DMS79 treated with DMSO at 0.1 percent for 48 hours (cell line): ENCODE measurements around the gene CHST3.
"Not testable (repeated sequence)": the region's sequence is repeated elsewhere in the genome, so short reads cannot be mapped to it uniquely, and the experiment has no call there.

Source experiments
- DNase-seq: peaks from one replicate; lab custom pipeline; 2025; lab: John Stamatoyannopoulos, UW

Gene CHST3, protein sequence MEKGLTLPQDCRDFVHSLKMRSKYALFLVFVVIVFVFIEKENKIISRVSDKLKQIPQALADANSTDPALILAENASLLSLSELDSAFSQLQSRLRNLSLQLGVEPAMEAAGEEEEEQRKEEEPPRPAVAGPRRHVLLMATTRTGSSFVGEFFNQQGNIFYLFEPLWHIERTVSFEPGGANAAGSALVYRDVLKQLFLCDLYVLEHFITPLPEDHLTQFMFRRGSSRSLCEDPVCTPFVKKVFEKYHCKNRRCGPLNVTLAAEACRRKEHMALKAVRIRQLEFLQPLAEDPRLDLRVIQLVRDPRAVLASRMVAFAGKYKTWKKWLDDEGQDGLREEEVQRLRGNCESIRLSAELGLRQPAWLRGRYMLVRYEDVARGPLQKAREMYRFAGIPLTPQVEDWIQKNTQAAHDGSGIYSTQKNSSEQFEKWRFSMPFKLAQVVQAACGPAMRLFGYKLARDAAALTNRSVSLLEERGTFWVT

DNA sequence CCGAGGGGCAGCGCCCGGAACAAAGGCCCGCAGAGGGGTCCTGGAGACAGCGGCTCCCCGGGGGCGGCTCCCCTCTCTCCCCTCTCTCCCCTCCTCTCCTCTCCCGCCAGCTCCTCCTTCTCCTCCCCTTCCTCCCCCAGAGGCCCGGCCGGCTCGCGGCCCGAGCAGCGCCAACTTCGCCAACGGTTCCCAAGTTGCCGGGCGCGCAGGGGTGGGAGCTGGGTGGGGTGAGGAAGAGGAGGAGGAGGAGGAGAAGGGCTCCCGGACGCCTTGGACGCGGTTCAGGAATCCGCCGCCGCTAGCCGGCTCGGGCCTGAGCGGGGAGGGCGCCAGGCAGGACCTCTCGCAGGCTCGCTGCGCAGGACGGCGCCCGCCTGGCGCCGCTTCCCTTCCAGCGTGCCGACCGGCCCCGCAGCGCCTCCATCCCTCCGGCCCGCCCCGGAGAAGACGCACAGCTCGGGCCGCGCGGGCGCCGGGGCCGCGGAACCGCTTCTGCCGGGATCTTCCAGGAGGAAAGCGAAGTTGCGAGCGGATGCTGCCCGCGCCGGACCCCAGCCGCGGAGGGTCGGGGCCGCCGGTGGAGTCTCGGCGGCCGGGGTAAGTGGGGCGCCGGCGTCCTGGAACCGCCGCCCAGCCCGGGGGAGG, at the start of gene CHST3:
Gene CHST3 (plus strand): TSS at position 298 of the 645 bp plus-strand sequence. CDS start 41,448 bp downstream, outside the sequence.
- no peak for DNase-seq

DNA sequence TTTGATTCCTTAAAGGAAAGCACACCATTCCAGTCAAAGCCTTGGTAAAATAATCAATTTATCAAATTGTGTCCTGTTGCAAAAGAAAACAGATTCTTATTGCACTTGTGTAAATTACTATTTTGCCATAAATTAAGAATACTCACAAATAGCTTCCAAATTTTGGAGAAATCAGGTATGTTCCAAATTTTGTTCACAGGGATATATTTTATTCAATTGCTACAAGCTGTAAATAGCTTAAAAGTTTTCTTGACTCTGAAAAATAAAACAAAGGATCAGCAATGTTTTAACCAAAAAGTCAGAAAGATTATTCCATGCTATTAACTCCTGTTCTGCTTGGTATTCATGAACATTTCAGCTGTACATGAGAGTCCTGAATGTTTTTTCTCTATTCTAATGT, 47.4 kb upstream of the CHST3 start:
- no peak for DNase-seq

DNA sequence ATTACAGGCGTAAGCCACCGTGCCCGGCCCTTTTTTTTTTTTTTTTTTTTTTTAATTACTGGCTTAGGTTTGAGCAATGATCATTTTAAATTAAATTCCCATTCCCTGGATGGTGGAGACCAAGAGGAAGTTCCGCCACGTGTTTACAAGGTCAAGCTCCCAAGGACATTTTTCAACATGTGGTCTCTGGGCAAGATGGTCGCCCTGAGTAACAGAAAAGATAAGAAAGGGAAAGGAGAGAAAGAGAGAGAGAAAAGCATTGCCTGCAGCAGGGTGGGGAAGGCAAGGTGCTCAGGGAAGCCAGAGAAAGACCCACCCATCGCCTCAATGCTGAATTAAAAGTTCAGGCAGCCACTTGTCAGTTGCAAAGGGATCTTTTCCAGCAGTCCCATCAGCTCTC, 45.2 kb upstream of the CHST3 start:
- no peak for DNase-seq

DNA sequence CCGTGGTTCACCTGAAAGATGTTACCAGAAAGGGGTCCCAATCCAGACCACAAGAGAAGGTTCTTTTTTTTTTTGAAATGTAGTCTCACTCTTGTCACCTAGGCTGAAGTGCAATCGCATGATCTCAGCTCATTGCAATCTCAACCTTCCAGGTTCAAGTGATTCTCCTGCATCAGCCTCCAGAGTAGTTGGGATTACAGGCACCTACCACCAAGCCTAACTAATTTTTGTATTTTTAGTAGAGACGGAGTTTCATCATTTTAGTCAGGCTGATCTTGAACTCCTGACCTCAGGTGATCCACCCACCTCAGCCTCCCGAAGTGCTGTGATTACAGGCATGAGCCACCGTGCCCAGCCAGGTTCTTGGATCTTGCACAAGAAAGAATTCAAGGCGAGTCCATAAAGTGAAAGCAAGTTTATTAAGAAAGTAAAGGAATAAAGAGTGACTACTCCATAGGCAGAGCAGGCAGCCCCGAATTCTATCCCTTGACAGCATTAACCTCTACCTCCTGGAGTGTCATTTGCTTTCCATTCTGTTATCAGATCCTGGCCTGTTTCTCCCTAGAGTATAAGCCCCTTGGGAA, 44.1 kb upstream of the CHST3 start:
- DNase-seq: not testable (repeated sequence)

DNA sequence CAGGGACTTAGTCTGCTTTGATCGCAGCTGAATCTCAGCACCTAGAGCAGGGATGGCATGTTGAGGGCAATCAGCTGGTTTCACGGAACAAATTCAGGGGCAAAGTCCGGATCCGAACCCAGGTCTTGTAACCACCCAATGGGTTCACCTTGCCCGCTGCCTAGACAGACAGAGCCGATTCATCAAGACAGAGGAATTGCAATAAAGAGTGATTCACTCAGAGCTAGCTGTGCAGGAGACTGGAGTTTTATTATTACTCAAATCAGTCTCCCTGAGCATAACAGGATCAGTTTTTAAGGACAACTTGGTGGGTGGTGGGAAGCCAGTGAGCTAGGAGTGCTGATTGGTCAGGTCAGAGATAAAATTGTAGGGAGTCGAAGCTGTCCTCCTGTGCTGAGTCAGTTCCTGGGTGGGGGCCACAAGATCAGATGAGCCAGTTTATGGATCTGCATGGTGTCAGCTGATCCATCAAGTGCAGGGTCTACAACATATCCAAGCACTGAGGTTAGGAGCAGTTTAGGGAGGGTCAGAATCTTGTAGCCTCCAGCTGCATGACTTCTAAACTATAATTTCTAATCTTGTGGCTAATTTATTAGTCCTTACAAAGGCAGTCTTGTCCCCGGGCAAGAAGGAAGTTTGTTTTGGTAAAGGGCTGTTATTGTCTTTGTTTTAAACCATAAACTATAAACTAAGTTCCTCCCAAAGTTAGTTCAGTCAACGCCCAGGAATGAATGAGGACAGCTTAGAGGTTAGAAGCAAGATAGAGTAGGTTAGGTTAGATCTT, 43.5 kb upstream of the CHST3 start:
- no peak for DNase-seq

DNA sequence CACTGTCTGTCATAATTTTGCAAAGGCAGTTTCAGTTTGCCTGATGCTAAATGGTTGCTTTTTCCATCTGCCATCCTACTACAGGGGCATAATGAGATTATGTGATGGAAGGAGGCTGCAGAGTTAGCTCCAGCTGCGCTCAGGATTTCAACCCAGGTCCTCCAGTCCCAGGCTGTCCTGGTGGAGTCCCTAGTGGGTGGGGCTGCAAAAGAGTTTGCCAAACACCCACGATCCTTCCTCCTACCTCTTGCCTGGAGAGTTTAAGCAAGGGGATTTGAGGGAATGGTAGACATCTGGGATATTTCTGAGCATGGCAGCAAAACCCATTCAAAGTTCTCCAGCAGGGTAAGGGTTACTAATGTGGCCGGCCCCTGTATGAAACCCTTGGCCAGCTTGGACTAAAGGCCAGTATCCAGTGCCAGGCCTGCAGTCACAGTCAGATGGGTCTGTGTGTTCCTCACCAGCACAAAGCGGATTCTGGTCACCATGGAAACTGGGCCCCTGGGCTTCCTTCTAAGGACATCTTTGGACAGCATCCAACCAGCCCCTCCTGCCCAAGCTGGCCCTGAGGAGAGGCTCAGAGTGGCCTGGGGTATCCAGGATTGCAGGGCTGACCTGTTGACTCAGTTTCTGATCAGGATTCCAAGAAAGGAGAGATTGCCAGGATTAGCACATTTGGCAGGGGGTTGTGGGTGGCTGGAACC, 42.7 kb upstream of the CHST3 start:
- DNase-seq: peak; percentile 48

DNA sequence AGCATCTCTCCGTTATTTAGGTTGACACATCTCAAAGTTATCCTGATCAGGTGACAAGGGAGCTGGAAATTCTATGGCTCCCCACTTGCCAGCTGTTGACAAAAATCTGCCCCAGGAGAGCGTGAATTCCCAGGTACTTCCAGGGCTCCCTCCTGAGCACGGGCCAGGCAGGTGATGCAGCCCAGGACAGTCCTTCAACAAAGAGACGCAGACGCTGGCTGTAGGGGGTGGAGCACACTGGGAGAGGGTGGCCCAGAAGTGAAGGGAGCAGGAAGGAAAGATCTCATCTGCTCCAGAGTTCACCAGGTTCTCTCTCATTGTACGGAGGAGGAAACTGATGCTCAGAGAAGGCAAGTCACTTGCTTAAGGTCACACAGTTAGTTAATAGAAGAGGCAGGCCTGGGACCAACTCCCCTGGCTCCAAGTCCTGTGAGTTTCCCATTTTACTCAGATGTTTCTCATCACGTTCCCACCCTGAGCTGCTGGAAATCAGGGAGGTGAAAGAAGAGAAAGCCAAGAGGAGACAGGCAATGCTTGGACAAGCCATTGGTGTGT, 41.0 kb upstream of the CHST3 start:
- no peak for DNase-seq

DNA sequence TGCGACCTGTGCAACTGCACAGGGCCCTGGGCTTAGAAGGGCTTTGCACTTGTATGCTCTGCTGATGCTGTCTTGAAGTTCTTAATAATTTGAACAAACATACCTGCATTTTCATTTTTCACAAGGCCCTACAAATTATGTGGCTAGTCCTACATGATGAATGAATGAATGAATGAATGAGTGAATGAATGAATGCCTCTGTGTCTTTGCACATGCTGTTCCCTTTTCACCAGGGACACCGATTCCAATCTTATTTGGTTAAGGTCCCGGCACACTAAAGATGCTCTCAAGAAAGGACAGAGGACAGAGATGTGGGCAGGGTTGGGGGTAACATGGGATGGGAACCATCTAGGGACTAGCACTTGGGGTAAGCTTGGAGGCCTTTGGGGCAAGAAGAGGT, 39.4 kb upstream of the CHST3 start:
- no peak for DNase-seq

DNA sequence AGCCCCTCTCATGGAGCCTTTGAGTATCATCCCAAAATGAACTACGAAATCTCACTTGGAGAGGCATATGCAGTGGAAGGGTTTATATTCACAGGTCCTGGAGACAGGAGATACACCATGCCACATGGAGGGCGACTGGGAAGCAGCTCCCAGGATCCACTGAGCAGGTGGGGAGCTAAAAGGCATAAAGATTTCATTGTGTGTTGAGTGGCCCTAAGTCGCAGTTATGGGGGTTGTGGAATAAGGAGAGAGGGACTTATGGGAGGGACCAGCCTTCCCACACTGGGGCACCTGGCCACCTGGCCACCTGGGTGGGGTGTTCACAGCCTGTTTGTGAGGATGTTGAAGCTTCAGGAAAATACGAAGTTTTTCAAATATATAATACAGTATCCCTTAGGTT, 37.0 kb upstream of the CHST3 start:
- no peak for DNase-seq

DNA sequence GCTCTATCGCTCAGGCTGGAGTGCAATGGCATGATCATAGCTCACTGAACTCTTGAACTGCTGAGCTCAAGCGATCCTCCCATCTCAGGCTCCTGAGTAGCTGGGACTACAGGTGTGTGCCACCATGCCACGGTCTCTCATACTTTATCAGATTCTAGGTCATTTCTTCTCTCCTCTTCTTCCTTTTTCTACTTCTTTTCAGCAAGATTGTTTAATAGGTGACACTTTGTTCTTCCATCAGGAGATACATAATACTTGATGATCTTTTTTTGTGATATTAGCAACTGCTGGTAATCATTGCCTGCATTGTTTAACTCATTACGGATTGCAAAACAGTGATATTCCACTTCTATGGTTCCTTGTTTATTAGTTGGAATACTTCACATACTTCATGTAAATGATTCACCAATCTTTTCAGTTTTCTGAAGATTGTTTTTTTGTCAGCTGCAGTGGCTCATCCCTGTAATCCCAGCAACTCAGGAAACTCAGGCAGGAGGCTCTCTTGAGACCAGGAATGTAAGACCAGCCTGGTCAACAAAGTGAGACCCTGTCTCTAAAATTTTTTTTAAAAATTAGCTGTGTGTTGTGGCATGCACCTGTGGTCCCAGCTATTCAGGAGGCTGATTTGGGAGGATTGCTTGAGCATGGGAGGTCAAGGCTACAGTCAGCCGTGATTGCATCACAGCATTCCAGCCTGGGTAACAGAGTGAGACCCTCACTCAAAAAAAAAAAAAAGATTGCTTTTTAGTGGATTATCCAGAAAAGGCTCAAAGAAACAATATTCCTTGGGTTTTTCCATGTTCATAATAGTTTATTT, 36.2 kb upstream of the CHST3 start:
- no peak for DNase-seq

DNA sequence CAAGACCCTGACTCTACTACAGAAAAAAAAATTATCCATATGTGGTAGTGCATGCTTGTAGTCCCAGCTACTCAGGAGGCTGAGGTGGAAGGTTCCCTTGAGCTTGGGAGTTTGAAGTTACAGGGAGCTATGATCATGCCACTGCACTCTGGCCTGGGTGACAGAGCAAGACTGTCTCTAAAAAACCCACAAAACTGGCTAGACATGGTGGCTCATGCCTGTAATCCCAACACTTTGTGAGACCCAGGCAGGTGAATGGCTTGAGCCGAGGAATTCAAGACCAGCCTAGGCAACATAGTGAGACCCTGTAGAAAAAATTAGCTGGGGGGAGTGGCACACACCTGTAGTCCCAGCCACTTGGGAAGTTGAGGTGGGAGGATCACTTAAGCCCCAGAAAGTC, 32.9 kb upstream of the CHST3 start:
- no peak for DNase-seq

DNA sequence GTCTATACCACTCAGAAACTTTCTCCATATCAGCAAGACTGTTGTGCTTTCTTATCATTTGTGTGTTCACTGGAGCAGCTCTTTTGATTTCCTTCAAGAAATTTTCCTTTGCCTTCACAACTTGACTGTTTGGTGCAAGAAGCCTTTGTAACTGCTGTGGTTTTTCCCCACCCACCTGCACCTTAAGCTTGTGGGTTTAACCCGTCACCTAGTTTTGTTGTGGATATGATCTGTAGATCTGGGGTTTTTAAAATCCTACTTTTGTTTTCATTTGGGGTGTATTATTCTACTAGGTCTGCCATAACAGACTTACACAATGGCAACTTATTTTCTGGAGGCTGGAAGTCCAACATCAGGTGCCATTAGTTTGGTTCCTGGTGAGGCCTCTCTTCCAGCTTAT, 30.5 kb upstream of the CHST3 start:
- no peak for DNase-seq

DNA sequence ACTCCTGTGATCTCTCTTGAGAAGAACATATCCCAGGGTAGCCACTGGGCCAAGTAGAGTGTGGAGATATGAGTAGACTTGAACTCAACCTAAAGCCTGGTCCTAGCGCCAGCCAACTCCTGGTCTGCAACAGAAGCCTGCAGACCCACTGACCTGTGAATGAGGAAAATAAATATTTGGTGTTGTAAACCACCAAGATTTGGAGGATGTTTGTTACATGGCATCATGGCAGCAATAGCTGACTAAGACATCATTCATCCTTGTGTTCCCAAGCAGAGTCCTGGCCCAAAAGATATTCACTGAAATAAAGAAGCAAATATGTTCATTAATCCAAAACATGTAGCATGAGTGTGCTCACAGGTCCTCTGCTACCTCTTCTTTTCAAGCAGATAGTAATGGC, 26.0 kb upstream of the CHST3 start:
- no peak for DNase-seq

DNA sequence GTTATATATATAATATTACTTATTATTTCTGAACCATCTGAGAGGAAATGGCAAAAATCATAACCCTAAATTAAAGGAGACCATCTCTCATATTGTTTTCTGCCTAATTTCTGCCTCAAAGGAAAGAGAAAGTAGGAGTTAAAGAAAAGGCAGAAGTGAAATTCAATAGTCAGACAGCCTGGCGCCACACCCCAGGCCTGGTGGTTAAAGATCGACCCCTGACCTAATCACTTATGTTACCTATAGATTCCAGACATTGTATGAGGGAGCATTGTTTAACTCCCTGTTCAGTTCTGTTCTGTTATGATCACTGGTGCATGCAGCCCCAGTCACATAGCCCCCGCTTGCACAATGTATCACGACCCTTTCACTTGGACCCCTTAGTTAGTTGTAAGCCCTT, 24.9 kb upstream of the CHST3 start:
- no peak for DNase-seq

DNA sequence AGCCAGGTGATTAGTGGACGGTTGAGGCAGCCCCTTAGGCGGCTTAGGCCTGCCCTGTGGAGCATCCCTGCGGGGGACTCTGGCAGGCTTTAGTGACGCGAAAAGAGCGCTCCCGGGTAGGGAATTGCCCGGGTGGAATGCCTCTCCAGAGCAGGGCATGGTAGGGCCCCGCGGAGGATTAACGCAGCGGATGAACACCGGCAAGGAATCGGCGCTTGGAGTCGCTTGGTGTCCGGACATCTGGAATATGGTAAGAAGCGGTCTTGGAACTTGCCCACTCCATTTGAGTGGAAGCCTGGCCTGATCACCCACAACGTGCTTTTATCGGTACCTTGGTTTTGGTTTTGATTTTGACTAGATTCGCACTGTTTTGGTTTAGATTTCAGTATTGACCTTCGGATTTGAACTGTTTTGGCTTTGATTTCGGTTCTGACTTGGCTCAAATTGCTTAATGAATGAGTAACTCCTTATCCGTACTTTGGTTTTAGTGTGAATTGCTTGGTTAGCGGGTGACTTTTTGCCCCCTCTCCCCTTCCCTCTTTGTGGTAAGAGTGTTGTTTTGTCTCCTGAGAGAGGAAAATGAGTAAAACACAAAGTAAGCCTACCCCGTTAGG, 24.2 kb upstream of the CHST3 start:
- no peak for DNase-seq

DNA sequence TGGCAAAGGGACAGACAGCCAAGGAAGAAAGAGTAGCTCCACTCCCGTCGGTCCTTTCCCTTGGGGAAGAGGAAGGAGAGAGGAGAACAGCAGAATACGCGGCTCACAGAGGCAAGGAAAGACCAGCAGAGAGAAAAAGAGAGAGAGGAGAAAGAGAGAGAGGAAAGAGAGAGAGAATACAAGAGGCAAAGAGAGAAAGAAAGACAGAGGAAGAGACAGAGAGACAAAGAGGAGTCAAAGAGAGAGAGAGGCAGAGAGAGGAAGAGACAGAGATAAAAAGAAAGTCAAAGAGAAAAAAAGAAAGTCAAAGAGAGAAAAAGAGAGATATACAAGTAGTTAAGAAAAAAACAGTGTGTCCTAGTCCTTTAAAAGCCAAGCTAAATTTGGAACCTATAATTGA, 23.4 kb upstream of the CHST3 start:
- DNase-seq: no peak

DNA sequence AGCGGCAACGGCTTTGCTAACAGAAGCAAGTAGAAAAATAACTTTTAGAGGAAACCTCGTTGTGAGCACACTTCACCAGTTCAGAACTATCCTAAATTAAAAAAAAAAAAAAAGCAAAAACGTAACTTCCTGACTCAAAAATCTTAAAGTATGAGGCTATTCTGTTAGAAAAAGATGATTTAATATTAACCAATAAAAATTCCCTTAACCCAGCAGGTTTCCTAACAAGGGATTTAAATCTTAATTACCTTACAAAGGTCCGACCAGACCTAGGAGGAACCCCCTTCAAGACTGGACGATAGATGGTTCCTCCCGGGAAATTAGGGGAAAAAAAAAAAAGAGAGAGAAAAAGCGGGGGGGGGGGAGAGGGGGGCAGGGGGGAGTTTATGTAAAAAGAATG, 22.9 kb upstream of the CHST3 start:
- DNase-seq: no peak

DNA sequence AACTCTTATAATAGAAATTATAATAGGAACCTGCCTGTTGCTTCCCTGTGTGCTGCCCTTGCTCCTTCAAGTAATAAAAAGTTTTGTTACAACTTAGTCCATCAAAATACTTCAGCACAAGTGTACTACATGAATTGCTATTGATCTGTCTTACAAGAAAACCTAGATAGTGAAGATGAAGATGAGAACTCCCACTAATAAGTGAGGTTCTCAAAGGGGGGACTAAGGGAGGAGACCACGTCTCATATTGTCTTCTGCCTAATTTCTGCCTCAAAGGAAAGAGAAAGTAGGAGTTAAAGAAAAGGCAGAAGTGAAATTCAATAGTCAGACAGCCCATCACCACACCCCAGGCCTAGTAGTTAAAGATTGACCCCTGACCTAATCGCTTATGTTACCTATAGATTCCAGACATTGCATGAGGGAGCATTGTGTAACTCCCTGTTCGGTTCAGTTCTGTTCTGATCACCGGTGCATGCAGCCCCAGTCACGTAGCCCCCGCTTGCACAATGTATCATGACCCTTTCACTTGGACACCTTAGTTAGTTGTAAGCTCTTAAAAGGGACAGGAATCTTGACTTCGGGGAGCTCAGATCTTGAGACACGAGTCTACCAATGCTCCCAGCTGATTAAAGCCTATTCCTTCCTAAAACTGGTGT, 18.2 kb upstream of the CHST3 start:
- DNase-seq: no peak

DNA sequence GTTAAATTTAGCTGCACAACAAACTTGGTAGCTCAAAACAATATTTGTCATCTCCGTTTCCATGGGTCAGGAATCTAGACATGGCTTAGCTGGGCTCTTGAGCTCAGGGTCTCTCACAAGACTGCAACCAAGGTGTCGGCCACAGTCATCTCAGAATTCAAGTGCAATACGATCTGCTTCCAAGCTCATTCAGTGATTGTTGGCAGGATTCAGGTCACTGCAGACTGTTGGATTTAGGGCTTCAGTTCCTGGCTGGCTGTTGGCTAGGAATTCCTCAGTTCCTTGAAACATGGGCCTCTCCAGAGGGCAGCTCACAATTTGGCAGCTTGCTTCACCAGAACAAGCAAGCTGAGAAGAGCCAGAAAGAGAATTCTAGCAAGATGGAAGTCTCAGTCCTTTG, 17.5 kb upstream of the CHST3 start:
- no peak for DNase-seq
